LNCAP (cell line): Measurements from ENCODE around the gene PROZ.

Source experiments
- TF ChIP-seq, protein P1 (sequence below): fragments of 450-650 bp; IDR thresholded peaks from 2 replicates; pipeline ENCODE4 v1.5.1; 2017; ENCODE audit warnings: mild to moderate bottlenecking

Gene PROZ

DNA sequence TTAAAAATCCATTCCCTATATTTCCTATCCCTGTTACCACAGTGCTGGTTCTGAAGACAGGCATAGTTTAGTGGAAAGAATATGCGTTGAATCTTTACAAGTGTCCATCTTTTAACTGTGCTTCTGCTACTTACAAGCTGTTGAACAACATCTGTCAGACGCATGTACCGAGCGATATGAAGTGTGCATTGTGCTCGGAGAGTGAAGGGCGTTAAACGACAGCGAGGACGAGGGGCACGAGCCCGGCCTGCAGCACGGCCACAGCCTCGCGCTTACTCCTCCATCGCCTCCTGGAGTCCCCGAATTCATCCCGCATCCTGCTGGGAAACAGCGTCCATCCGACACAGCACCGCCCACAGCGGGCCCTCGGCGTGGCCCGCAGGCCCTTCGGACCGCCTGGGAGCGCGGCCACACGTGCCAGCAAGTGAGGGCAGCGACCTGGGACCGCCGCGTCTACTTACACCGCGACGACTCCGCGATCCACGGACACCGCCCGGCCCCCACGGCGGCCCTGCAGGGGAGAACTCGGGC is 49.5 kb downstream of the PROZ start:
- TF ChIP-seq, protein P1, sequence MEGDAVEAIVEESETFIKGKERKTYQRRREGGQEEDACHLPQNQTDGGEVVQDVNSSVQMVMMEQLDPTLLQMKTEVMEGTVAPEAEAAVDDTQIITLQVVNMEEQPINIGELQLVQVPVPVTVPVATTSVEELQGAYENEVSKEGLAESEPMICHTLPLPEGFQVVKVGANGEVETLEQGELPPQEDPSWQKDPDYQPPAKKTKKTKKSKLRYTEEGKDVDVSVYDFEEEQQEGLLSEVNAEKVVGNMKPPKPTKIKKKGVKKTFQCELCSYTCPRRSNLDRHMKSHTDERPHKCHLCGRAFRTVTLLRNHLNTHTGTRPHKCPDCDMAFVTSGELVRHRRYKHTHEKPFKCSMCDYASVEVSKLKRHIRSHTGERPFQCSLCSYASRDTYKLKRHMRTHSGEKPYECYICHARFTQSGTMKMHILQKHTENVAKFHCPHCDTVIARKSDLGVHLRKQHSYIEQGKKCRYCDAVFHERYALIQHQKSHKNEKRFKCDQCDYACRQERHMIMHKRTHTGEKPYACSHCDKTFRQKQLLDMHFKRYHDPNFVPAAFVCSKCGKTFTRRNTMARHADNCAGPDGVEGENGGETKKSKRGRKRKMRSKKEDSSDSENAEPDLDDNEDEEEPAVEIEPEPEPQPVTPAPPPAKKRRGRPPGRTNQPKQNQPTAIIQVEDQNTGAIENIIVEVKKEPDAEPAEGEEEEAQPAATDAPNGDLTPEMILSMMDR, result no peak

DNA sequence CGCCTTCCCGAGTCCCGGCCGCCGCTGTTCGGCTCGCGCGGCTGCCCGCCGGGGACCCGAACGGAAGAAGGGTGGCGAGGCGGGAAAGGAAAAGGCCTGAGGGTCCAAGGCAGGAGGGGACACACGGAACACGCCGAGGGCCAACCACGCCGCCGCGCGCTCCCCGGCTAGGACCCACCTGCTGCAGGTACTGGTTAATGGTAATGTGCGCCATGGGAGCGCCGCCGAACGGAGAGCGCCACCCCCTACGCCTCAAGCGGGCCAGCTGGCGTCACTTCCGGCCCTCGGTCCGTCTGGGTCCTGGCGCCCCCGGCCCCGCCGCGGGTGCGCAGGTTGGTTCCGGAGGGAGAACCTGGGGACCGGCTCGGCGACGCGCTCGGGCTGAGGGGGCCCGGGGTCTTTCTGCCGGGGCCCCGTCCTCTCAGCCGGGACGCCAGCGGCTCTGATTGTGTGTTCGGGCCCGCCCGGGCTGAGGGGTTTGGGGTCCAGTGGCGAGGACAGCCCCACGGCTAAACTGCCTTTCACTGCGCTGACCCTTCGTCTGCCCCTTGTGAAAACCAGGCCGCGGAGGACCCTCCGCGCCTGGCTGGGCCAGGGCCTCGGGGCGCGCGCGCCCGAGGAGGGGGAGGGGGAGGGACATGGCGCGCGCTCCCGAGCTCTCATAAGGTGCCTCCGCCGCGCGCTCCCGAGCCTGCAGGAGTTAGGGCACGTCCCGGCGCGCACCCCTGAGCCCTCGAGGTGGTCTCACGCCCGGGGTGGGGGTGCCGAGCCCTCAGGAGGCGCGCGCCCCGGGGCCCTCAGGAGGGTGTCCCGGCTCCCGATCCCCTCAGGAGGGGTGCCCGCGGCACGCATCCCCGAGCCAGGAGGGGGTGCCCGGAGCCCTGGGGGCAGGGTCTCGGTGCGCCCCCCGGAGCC is 50.2 kb downstream of the PROZ start, which contains the start of gene PCID2:
PCID2 (minus strand) TSS at position 249 of the 915 bp plus-strand sequence; CDS start at position 214, 35 bp downstream.
- TF ChIP-seq, protein P1, result no peak

DNA sequence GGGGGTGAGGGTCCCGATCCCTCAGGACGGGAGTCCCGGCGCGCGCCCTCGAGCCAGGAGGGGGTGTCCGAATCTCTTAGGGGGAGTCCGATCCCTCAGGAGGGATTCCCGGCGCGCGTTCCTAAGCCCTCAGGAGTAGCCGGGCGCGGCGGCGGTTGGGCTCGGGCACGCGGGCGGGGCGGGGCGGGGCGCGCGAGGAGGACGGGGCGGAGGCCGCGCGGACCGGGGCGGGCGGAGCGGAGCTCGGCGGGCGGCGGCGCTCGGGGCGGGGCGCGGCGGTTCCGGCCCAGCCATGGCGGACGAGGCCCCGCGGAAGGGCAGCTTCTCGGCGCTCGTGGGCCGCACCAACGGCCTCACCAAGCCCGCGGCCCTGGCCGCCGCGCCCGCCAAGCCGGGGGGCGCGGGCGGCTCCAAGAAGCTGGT is 50.9 kb downstream of the PROZ start, which contains the start of gene CUL4A:
CUL4A (plus strand) TSS at position 278 of the 423 bp plus-strand sequence; CDS start at position 293, 15 bp downstream.
- TF ChIP-seq, protein P1, result no peak

DNA sequence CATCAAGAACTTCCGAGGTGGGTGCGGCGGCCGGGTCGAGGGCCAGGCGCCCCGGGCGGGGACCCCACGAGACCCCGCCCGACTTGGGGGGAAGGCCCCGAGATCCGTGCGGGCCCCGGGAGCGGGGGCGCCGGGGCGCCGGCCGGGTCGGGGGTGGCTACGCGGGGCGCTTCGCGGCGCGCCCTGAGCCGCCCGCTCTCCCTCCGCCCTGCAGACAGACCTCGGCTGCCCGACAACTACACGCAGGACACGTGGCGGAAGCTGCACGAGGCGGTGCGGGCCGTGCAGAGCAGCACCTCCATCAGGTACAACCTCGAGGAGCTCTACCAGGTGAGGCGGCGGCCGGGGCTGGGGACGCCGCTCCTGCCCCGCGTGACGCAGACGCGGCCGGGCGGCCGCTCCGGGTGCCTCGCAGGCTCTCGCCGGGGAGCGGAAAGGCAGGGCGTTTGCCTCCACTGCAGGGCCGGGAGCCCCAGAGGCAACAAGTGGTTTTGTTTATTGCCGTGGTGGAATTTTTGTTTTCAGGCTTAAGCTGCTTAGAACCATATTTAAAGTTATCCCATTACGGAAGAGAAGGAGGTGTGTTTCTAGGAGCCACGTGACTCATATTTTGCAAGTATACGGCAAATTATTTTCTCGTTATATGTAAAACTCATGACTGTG is 51.4 kb downstream of the PROZ start:
- TF ChIP-seq, protein P1, result no peak

DNA sequence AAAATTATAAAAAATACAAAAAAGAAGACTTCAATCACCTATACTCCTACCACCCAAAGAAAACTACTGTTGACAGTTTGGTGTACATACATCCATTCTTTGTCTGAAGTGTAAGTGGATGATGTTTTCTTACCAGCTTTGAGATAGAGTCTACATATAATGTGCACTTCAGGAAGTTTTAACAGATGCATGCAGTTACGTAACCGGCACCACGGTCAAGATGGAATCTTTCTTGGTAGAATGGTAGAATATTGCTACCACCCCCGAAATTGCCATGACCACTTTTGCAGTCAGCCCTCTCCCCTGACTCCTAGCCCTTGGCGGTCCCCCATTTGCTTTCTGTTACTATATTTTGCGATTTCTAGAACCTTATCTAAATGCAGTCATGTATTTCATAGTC is 52.4 kb downstream of the PROZ start:
- TF ChIP-seq, protein P1, result no peak

DNA sequence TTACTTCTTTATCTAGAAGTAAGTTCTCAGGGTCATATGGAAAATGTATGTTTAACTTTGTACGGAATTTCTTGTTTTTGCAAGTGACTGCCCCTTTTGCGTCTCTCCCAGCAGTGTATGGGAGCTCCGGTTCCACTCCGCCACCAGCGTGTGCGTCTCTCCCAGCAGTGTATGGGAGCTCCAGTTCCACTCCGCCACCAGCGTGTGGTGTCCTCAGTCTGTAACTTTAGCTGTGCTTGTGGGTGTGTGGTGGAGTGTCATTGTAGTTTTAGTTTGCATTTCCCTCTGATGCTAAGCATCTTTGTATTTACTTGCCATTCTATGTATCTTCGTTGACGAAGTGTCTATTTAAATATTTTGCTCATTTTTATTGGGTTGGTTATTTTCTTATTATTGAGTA is 53.3 kb downstream of the PROZ start:
- TF ChIP-seq, protein P1, result no peak

DNA sequence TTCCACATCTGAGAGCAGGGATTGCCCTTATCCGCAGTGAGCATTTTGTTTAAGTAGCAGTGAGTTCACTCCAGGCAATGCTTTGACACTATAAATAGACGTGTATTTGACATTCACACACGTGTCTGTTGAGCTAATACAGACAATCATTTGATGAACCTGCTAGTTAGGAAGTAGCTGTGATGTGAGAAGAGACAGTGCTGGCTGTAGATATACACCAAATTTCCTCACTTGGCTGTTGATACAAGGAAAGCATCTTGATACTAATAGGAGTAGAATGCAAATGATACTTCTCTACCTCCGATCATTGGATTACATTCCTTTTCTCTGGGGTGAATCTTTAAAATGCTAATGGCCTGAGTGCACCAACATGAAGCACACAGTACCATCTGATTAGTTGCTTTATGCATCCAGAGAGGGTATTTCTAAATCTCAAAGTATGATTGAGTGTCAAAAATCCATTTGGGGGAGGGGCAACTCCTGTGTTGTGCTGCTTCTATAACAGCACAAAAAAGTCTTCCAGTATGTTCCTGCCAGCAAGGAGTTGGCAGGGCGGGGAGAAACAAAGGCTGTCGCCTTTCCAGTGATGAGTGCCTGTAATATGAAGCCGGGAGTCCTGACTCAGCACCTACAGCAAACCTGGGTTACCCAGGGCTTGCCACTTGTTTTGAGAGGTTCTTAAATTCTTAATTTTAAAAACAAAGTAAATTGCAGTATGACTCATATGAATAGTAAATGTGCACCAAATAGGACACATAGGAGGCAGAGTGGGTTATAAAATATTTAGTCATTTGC is 58.0 kb downstream of the PROZ start:
- TF ChIP-seq, protein P1, result no peak
